Body of pancreas (tissue), 4 donors: Measurements from ENCODE around the gene DGKE.

Source experiments
- POLR2A ChIP-seq, 3 donors: fragments of 450-650 bp; IDR thresholded peaks; one replicate each; pipeline ENCODE4 v1.6.1; 2016; ENCODE audit warnings: antibody characterized with exemption in 3 of 3, mild to moderate bottlenecking in 2 of 3
- TF ChIP-seq, protein P1 (sequence below), 7 experiments: fragments of 450-650 bp in 4 of 7; fragments of 200-600 bp in 3 of 7; sonication (generic) in 3 of 7; IDR thresholded peaks; one replicate each; pipeline ENCODE4 v1.5.1; 2016 to 2019; ENCODE audit warnings: antibody characterized with exemption in 7 of 7

DNA sequence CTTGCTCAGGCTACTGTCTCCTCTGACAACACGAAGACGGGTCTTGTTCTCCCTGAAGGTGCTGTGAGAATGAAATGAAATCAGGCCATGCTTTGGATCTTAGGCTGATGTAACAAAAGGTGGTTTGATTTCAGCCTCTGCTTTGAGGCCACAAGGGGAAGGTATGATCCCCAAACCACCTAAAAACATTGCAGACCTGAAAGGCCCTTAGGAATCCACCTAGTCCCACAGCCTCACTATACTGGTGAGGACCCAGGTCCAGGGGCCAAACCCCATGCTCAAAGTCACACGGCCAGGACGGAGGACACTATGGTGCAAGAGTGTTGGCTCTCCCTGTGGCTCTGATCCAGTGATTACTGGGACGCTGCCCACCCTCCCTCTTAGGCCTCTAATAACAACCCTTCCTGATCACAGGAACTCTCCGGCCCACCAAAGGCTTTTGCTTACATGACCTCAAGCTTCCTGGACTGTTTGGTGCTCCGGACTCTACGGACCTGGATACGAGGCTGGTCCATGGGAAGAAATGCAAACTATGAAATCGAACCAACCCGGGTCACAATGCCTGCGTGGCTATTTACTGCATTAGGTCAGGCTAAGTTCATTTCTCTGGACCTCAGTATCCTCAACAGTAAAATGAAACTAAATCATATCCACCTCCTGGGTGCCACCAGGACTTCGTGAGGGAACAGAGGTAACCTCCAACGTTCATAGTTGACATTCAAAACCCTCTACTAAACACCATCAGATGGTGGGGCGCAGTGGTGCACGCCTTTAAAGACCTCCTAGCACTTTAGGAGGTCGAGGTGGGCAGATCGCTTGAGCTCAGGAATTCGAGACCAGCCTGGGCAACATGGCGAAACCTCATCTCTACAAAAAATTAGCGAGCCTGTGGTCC lies 78.4 kb downstream of the DGKE start:
- TF ChIP-seq POLR2A (IDR thresholded peaks at IDR 0.05) = no peak
- TF ChIP-seq, protein P1, sequence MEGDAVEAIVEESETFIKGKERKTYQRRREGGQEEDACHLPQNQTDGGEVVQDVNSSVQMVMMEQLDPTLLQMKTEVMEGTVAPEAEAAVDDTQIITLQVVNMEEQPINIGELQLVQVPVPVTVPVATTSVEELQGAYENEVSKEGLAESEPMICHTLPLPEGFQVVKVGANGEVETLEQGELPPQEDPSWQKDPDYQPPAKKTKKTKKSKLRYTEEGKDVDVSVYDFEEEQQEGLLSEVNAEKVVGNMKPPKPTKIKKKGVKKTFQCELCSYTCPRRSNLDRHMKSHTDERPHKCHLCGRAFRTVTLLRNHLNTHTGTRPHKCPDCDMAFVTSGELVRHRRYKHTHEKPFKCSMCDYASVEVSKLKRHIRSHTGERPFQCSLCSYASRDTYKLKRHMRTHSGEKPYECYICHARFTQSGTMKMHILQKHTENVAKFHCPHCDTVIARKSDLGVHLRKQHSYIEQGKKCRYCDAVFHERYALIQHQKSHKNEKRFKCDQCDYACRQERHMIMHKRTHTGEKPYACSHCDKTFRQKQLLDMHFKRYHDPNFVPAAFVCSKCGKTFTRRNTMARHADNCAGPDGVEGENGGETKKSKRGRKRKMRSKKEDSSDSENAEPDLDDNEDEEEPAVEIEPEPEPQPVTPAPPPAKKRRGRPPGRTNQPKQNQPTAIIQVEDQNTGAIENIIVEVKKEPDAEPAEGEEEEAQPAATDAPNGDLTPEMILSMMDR (IDR thresholded peaks at IDR 0.05) = no peak
